Kidney capillary endothelial cell (primary cell): ENCODE measurements around the gene HS3ST5.
"Not testable (repeated sequence)": the region's sequence is repeated elsewhere in the genome, so short reads cannot be mapped to it uniquely, and the experiment has no call there.

ENCODE experiments used
- DNase-seq: peaks from one replicate; pipeline ENCODE4 v3.0.0-alpha.2; 2018; ENCODE audit warnings: low spot score

Gene HS3ST5

GRCh38 chr6:114044566-114044965, 298.3 kb downstream of the HS3ST5 start:
- DNase-seq, result not testable (repeated sequence)

- no peak for DNase-seq
Measured at GRCh38 chr6:114042267-114043016, 300.4 kb downstream of the HS3ST5 start.

- no peak for DNase-seq
Measured at GRCh38 chr6:114040871-114041270, 302.0 kb downstream of the HS3ST5 start.

- DNase-seq, result no peak
Measured at GRCh38 chr6:114039841-114040240, 303.0 kb downstream of the HS3ST5 start.

- no peak for DNase-seq
Measured at GRCh38 chr6:114033606-114034005, 309.2 kb downstream of the HS3ST5 start.

GRCh38 chr6:114032721-114033120, 310.1 kb downstream of the HS3ST5 start:
- DNase-seq, result no peak

GRCh38 chr6:114030767-114031166, 312.1 kb downstream of the HS3ST5 start:
- no peak for DNase-seq

GRCh38 chr6:114024746-114025145, 318.1 kb downstream of the HS3ST5 start:
- DNase-seq, result no peak

- DNase-seq, result no peak
Measured at GRCh38 chr6:114020196-114020595, 322.6 kb downstream of the HS3ST5 start.

GRCh38 chr6:114017146-114017545, 325.7 kb downstream of the HS3ST5 start:
- not testable (repeated sequence) for DNase-seq

GRCh38 chr6:114014106-114014505, 328.7 kb downstream of the HS3ST5 start:
- DNase-seq, result not testable (repeated sequence)

- not testable (repeated sequence) for DNase-seq
Measured at GRCh38 chr6:114011486-114011885, 331.3 kb downstream of the HS3ST5 start.

- DNase-seq, result no peak
Measured at GRCh38 chr6:114010540-114010939, 332.3 kb downstream of the HS3ST5 start.

GRCh38 chr6:114009192-114009591, 333.6 kb downstream of the HS3ST5 start:
- DNase-seq, result no peak

GRCh38 chr6:114008331-114008730, 334.5 kb downstream of the HS3ST5 start:
- no peak for DNase-seq

- DNase-seq, result no peak
Measured at GRCh38 chr6:114007516-114007915, 335.3 kb downstream of the HS3ST5 start.
